ENCODE data around the gene NNAT.

NNAT gene

GRCh38 chr20:37502654-37503053, 18.4 kb upstream of the NNAT start:
- DNase-seq (ENCODE audit: low read depth in 2 of 2), result no peak

- no peak for DNase-seq (ENCODE audit: low read depth in 2 of 2)
Observed at GRCh38 chr20:37503256-37503927, 17.7 kb upstream of the NNAT start.

DNA sequence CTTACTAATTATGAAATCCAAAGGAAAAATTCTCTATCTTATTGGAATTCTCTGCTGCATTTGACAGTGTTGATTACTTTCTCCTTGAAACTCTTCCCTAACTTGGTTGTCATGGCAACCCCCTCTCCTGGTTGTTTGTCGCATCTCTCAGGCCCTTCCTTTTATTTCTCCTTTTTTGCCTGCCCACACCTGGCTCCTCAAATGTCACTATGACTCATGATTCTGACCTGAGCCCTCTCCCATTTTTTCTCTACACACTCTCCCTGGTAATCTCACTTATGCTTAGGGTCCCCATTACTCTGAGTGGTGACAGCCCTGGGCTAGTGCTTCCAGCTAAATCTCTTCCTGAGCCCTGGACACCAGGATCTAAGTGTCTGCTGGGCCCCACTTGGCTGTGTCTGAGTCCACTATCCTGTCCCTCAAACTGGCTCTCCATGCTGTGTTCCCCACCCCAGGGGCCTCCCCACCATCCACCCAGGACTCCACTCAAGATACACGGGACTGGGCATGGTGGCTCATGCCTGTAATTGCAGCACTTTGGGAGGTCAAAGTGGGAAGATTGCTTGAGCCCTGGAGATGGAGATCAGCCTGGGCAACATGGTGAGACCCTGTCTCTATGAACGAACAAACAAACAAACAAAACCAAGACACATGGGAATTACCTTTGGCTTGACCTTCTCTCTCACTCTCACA, 16.5 kb upstream of the NNAT start:
- DNase-seq (ENCODE audit: low read depth in 2 of 2), result no peak

DNA sequence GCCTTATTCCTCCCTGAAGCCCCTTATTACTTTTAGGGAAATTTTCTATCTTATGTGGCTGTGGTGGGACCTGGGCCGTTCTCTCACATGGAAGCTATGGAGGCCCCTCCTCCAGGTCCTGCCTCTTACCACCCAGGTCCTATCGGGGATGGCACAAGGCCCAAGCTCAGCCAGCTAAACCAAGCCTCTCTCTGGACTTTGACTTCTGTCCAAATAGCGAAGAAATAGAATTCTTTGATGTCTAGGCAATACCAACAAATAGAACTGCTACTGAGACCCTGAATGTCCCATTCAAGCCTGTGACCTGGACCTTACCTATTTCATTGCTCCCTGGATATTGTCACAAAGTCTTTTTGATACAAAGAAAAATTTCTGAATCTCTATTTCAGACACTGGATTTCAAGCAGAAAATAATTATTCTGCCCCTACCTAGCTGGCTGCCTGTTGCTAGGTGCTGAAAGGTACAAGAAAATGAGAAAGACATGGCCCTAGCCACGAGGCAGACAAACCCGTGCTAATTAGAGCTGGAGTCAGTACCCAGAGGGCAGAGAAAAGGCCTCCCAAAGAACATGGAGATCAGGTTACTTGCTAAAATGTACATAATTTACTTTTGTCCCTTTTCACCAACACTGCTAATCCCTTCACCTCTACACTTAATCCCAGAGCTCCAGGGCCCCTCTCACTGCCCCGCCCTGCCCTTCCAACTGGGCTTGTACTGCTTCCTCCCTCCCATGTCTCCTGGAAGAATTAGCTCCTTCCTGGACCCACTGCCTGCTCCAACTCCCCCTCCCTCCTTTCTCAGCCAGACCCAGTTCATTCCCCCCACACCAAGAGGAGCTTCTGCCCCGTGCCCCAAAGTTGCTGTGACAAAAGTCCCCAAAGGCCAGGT, 15.5 kb upstream of the NNAT start:
- DNase-seq (ENCODE audit: low read depth in 2 of 2), result no peak

GRCh38 chr20:37506152-37506725, 14.8 kb upstream of the NNAT start:
- no peak for DNase-seq (ENCODE audit: low read depth in 2 of 2)

- no peak for DNase-seq (ENCODE audit: low read depth in 2 of 2)
Observed at GRCh38 chr20:37510226-37510625, 10.8 kb upstream of the NNAT start.

GRCh38 chr20:37511610-37512275, 9.3 kb upstream of the NNAT start:
- DNase-seq (ENCODE audit: low read depth in 2 of 2), result no peak

GRCh38 chr20:37513779-37514359, 7.2 kb upstream of the NNAT start:
- DNase-seq (ENCODE audit: low read depth in 2 of 2), result no peak

DNA sequence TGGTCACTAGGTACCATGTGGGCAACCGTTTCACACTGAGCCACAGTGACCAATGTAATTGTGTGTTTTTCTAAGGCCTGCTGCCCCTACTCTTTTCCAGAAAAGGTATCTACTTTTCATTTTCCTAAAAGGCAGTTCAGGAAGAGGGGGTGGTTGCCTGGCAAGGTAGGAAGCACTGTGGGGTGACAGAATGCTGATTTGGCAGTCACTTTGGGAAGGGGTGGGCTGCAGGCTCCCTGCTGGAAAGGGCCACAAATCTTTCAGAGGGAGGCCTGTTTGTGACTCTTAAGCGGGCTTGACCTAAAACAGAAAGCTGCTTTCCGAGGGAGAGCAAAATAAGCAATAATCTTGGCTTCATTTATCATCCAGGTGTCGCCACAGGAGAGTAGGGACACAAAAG, 5.2 kb upstream of the NNAT start:
- no peak for DNase-seq (ENCODE audit: low read depth in 2 of 2)

DNA sequence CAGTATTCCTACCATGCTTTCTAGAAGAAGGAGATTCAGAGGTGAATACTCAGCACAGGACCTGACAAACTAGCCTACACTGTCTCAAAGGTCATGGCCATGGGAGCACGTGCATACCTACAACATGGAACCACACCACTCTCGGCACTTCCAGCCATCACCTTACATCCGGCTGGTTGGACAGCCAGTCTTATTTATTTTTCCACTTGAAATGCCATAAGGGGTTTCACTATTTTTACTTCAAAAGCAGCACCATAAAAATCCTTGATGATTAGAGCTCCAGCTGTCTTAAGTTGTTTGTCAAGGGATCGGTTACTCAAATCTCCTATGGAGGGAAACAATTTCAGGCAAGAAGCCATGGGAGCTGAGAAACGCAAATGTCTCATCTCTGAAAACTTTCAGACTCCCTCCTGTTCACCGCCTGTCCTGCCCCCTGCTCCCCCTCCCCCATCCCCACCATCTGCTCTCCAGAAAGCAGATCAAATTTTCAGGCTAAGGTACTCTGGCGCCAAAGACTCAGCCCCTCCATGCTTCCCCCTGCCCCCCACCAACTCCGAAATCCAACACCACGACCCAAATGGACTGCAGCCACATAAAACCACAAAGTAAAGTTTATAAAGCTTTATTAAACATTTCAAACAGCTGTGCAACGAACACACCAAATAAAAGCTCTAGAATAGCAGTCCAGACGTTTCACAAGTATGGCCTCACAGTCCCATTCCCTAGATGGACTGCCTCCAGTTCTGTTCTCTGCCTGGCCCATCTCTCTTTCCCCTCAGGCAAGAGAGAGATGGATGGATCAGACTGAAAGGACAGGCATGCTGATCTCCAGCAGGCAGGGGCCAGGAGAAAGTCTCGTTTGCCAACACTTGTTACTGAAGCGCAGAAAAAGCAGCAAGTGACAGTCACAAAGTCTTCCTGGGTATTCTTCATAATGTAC, 4.0 kb upstream of the NNAT start:
- no peak for DNase-seq (ENCODE audit: low read depth in 2 of 2)

GRCh38 chr20:37518059-37518458, 3.0 kb upstream of the NNAT start:
- DNase-seq (ENCODE audit: low read depth in 2 of 2), result no peak

DNA sequence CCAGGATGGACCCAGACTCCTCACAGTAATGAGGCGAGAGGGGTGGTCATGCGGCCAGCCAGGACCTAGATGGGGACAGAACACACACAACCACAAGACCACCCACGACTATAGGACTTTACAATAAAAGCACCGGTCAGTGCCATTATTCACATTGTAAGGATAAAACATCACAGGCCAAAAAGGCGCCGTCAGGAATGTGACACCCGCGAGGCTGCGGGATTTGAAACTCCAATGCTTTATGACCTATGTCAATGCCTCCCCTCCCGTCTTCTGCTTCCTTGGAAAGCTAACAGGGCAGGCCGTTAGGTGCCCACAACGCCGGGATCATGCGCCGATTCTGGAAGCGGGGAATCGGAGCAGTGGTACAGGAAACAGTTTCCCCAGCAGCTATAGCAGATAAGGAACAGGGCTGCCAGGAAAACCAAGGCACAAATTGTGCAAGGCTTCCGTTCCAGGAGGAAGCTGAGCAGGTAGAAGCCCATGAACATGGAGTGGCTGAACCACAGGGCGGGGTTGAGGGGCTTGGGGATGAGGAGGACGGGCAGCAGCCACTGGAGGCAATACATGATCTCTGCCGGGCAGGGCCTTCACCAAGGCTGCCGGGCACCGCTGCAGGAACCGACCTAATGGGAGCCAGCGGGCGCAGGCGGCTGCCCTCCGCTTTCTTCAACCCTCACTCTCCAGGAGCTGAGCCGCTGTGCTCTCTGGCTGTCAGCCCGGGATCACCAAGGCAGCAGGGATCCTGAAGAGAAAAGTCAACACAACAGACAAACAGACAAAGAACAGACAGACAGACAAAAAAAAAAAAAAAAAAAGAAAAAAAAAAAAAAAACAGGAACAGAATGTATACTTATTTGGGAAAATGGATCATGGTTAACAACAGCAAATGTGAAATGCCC, 2.2 kb upstream of the NNAT start:
- DNase-seq (ENCODE audit: low read depth in 2 of 2), result no peak

DNA sequence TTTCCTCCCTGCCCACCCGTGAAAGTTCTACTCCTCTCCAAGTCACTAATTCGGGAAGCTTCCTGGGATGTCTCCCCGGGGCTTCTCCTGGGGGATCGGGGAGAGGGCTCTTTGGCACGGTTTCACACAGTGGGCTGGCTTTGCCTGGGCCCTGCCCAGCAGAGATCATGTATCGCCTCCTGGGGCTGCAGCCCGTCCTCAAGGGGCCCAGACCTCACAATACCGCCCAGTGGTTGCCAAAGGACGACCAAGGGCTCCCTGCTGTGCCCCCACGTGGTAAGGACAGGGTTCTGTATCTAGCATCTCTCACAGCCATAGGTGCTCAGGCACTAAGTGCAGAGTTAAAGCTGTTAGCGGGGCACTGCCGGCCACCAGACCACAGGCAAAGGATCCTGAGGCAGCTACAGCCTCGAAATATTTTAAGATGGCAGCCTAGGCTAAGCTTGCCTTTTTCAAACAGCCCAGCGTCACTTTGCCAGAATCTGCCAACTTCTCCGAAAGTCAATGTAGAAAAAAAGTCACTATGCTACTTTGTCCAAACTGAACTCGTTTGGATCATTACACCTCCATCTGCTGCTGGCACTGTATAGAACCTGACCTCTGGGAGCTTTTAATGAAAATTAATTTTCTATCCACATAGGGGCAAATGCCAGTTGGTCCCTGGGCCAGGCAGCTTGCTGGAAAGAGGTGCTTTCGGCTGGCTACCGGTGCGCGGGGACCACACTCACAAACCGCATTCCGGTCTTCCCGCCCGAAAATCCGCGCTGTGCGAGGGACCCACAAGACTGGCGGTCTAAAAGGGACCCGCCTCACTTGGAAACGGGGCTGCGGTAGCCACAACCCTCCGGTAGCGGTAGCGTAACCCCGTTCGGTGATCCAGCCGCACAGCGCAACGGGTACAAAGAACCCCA, 1.3 kb upstream of the NNAT start:
- DNase-seq (ENCODE audit: low read depth in 2 of 2), result no peak

- DNase-seq (ENCODE audit: low read depth in 2 of 2), result no peak
Observed at GRCh38 chr20:37520419-37520955, 563 bp upstream of the NNAT start.

- no peak for DNase-seq (ENCODE audit: low read depth in 2 of 2)
Observed at GRCh38 chr20:37522260-37523011, 1.4 kb downstream of the NNAT start.

DNA sequence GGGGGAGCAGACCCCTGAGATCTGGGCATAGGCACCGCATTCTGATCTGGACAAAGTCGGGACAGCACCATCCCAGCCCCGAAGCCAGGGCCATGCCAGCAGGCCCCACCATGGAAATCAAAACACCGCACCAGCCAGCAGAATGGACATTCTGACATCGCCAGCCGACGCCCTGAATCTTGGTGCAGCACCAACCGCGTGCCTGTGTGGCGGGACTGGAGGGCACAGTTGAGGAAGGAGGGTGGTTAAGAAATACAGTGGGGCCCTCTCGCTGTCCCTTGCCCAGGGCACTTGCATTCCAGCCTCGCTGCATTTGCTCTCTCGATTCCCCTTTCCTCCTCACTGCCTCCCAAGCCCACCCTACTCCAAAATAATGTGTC, 2.0 kb downstream of the NNAT start:
- no peak for DNase-seq (ENCODE audit: low read depth in 2 of 2)

Measured in stimulated activated CD8-positive, alpha-beta memory T cell treated with anti-CD3 and anti-CD28 coated beads, Interleukin-15, amount 100 ng/mL, for 4 hours (primary cell).